Lower leg skin (tissue), 4 donors: ENCODE data around the gene EGLN2. TPM values are rescaled to one million over a fixed set of nuclear protein-coding genes. Genes with fewer than 3 reads are reported as not detected.
A peak's percentile ranks its signal among the peaks of the same experiment; 100 is the strongest.

Source experiments
- DNase-seq, 2 donors: peaks; one replicate each; pipeline ENCODE4 v3.0.0-alpha.2; 2019; ENCODE audit warnings: low spot score in 2 of 2
- H3K4me3 ChIP-seq: fragments of 200-600 bp; sonication (generic); 2 replicates; pipeline ENCODE4 v1.5.1; 2017; ENCODE audit warnings: mild to moderate bottlenecking, low read depth; ENCODE audit not compliant: poor library complexity, severe bottlenecking
- CTCF ChIP-seq, 3 donors: fragments of 450-650 bp; IDR thresholded peaks; one replicate each; pipeline ENCODE4 v1.5.1; 2016; ENCODE audit warnings: antibody characterized with exemption in 3 of 3, mild to moderate bottlenecking in 3 of 3, moderate library complexity in 2 of 3
- POLR2A ChIP-seq, 2 donors: fragments of 450-650 bp; IDR thresholded peaks; one replicate each; pipeline ENCODE4 v1.6.1; 2016 to 2017; ENCODE audit warnings: antibody characterized with exemption in 2 of 2, mild to moderate bottlenecking in 1 of 2, moderate library complexity in 1 of 2
- WGBS, 2 donors: methylation state at CpG; one replicate each; pipeline ENCODE4 v1.1.5; 2018; 5-methylcytosine and 5-hydroxymethylcytosine counted together
- intact Hi-C: fragments of 100-400 bp; cut with DNase I; formaldehyde crosslinking; loops from one replicate; pipeline ENCODE4 v1.15.0; 2023; ENCODE audit warnings: low total_unique reads
- total RNA-seq, 4 donors: library from RNA; depleted of rRNA; stranded (reverse); fragments of >200 nt; gene quantifications; one replicate each; pipeline ENCODE4 v1.1.0, GENCODE V29; 2016

Gene EGLN2
- total RNA-seq = 10 to 100 TPM; 34.4 to 52.8 (median 45.1) TPM

- intact Hi-C loops = no loop called here
Observed at GRCh38 chr19:40798683-40799557, at the start of gene EGLN2. Gene EGLN2 (plus strand): TSS chr19:40799191. CDS start chr19:40800573, 1,382 bp downstream.

GRCh38 chr19:40750058-40750873, 48.7 kb upstream of the EGLN2 start, which contains the start of gene ACTMAP:
Gene ACTMAP (minus strand): TSS chr19:40750477. CDS start chr19:40749803, 674 bp downstream.
- 0% methylated on average over 42 to 43 of the region's 43 CpGs for WGBS, 2 donors
- intact Hi-C loops = no loop called here
- peak; percentile 100 for DNase-seq
- no peak for TF ChIP-seq CTCF (IDR thresholded peaks at IDR 0.05)
- TF ChIP-seq POLR2A (IDR thresholded peaks at IDR 0.05) = peak in 1 of 2 donors; percentile 69
- peak within 1 kb of the TSS; percentile 39 for H3K4me3 ChIP-seq

More at GRCh38 chr19:40798683-40799557, at the start of gene EGLN2:
- TF ChIP-seq CTCF (IDR thresholded peaks at IDR 0.05) (no peak), POLR2A (IDR thresholded peaks at IDR 0.05) (peak in 1 of 2 donors; percentile 31)
- peak; percentile 100 for DNase-seq
- 0 to 1% methylated on average over 66 to 82 of the region's 110 CpGs for WGBS, 2 donors
- H3K4me3 ChIP-seq = peak within 1 kb of the TSS; percentile 78

- TF ChIP-seq CTCF (IDR thresholded peaks at IDR 0.05) (no peak), POLR2A (IDR thresholded peaks at IDR 0.05) (peak in 1 of 2 donors; percentile 22)
- 0% methylated on average over 46 of the region's 46 CpGs for WGBS, 2 donors
- intact Hi-C loops = no loop called here
- DNase-seq = peak; percentile 97 to 99
- peak within 1 kb of the TSS; percentile 39 for H3K4me3 ChIP-seq
Observed at GRCh38 chr19:40750874-40751537, 48.0 kb upstream of the EGLN2 start, which contains the start of gene SNRPA. Gene SNRPA (plus strand): TSS chr19:40751203. CDS start chr19:40751409, 206 bp downstream.

GRCh38 chr19:40752257-40752781, 46.7 kb upstream of the EGLN2 start:
- DNase-seq = no peak
- no peak overlapping the region for H3K4me3 ChIP-seq
- 75 to 79% methylated on average over 12 of the region's 12 CpGs for WGBS, 2 donors
- no peak for TF ChIP-seq POLR2A (IDR thresholded peaks at IDR 0.05)
- no peak for TF ChIP-seq CTCF (IDR thresholded peaks at IDR 0.05)
- intact Hi-C loops = no loop called here

- DNase-seq = no peak
- intact Hi-C loops = no loop called here
- H3K4me3 ChIP-seq = no peak overlapping the region
- TF ChIP-seq CTCF (IDR thresholded peaks at IDR 0.05) = no peak
- no peak for TF ChIP-seq POLR2A (IDR thresholded peaks at IDR 0.05)
- 71 to 80% methylated on average over 9 of the region's 9 CpGs for WGBS, 2 donors
Observed at GRCh38 chr19:40754611-40755247, 44.3 kb upstream of the EGLN2 start.
